ENCODE data around the gene SNX15.

The SNX15 gene

DNA sequence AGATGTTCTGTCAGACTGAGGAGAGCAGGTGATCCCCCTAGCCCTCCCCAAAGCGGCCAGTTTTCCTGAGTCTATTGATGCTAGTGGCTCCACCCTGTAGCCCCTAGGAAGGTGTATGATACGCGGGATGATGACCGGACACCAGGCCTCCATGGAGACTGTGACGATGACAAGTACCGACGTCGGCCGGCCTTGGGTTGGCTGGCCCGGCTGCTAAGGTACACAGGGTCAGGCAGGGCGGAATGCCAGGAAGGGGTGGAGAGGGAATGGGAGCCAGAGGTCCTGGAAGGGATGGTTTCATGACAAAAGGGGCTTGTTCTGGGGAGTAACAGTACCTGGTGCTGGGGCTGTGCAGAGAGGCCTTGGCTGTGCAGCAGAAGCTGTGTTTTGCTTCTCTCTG, 60.0 kb downstream of the SNX15 start:
- POLR2A ChIA-PET, result interaction anchor here (2.9 kb wide), 1 partner anchor 47 kb away, joined by 8 read pairs; the partner anchor contains the start of gene SAC3D1
- TF ChIP-seq FOXM1 (IDR thresholded peaks at IDR 0.05; ENCODE audit: borderline replicate concordance) (no peak), PKNOX1 (IDR thresholded peaks at IDR 0.05) (no peak), FOXA1 (IDR thresholded peaks at IDR 0.05) (no peak), HDGF (IDR thresholded peaks at IDR 0.05; ENCODE audit: borderline replicate concordance) (no peak), BHLHE40 (IDR thresholded peaks at IDR 0.05; ENCODE audit: borderline replicate concordance) (no peak), NFRKB (IDR thresholded peaks at IDR 0.05) (no peak), SP1 (IDR thresholded peaks at IDR 0.05) (no peak), CTBP1 (IDR thresholded peaks at IDR 0.05; ENCODE audit: borderline replicate concordance) (no peak), ARNT (IDR thresholded peaks at IDR 0.05) (no peak), L3MBTL2 (conservative IDR thresholded peaks at IDR 0.05) (no peak), TARDBP (IDR thresholded peaks at IDR 0.05) (no peak), SUZ12 (IDR thresholded peaks at IDR 0.05) (no peak), ZNF384 (IDR thresholded peaks at IDR 0.05) (no peak), FOXK2 (IDR thresholded peaks at IDR 0.05) (no peak), LEF1 (IDR thresholded peaks at IDR 0.05; ENCODE audit: borderline replicate concordance) (no peak), ELF4 (IDR thresholded peaks at IDR 0.05) (no peak)
- no peak for DNase-seq (ENCODE audit: extremely low spot score)
- CTCF ChIA-PET, result no interaction called here

DNA sequence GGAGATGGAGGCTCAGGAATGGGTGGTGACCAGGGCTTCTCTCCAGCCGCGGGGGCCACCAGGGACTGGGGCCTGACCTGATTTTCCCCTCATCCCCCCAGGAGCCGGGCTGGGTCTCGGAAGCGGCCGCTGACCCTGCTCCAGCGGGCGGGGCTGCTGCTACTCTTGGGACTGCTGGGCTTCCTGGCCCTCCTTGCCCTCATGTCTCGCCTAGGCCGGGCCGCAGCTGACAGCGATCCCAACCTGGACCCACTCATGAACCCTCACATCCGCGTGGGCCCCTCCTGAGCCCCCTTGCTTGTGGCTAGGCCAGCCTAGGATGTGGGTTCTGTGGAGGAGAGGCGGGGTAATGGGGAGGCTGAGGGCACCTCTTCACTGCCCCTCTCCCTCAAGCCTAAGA, 60.6 kb downstream of the SNX15 start:
- no peak for DNase-seq (ENCODE audit: extremely low spot score)
- TF ChIP-seq SP1 (IDR thresholded peaks at IDR 0.05) (no peak), L3MBTL2 (conservative IDR thresholded peaks at IDR 0.05) (no peak), NFRKB (IDR thresholded peaks at IDR 0.05) (no peak), ELF4 (IDR thresholded peaks at IDR 0.05) (no peak), ARNT (IDR thresholded peaks at IDR 0.05) (no peak), FOXK2 (IDR thresholded peaks at IDR 0.05) (no peak), FOXM1 (IDR thresholded peaks at IDR 0.05; ENCODE audit: borderline replicate concordance) (no peak), FOXA1 (IDR thresholded peaks at IDR 0.05) (no peak), SUZ12 (IDR thresholded peaks at IDR 0.05) (no peak), HDGF (IDR thresholded peaks at IDR 0.05; ENCODE audit: borderline replicate concordance) (no peak), ZNF384 (IDR thresholded peaks at IDR 0.05) (no peak), BHLHE40 (IDR thresholded peaks at IDR 0.05; ENCODE audit: borderline replicate concordance) (no peak), LEF1 (IDR thresholded peaks at IDR 0.05; ENCODE audit: borderline replicate concordance) (no peak)
- POLR2A ChIA-PET, result no interaction called here
- CTCF ChIA-PET, result no interaction called here

DNA sequence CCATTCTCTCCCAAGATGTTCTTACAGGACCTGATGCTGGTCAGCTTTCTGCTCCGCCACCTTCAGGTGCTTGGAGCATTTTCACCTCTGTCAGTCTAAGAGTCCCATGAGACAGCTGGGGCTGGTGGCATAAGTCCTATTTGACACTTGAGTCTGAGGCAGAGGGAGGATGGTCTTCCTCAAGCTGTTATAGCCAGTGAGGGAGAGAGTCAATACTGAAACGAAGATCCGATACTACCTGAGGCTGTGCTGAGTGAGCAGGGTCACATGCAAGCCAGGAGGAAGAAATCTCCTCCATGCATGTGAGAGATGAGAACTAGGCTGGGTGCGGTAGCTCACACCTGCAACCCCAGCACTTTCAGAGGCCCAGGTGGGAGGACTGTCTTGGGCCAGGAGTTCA, 62.4 kb downstream of the SNX15 start:
- no peak for DNase-seq (ENCODE audit: extremely low spot score)
- TF ChIP-seq PKNOX1 (IDR thresholded peaks at IDR 0.05) (no peak), CTBP1 (IDR thresholded peaks at IDR 0.05; ENCODE audit: borderline replicate concordance) (no peak), ARNT (IDR thresholded peaks at IDR 0.05) (no peak), FOXM1 (IDR thresholded peaks at IDR 0.05; ENCODE audit: borderline replicate concordance) (no peak), ZNF384 (IDR thresholded peaks at IDR 0.05) (no peak), L3MBTL2 (conservative IDR thresholded peaks at IDR 0.05) (no peak), HDGF (IDR thresholded peaks at IDR 0.05; ENCODE audit: borderline replicate concordance) (no peak), BHLHE40 (IDR thresholded peaks at IDR 0.05; ENCODE audit: borderline replicate concordance) (no peak), SP1 (IDR thresholded peaks at IDR 0.05) (no peak), NFRKB (IDR thresholded peaks at IDR 0.05) (no peak)
- ChIA-PET CTCF (interaction anchor here (0.6 kb wide), 1 partner anchor 226 kb away, joined by 3 read pairs; no protein-coding TSS in a partner anchor), POLR2A (no interaction called here)

Measured in HEK293T (cell line).